Measurements from ENCODE around the gene LILRA5. TPM values are rescaled to one million over a fixed set of nuclear protein-coding genes. Genes with fewer than 3 reads are reported as not detected.

Gene LILRA5
- total and polyA plus RNA-seq, 10 of the 15 experiments (the other 5 are each of a cell fraction or from before 2014, with no cell fraction given) = 0.05 to 1.2 (median 0.36) TPM; not detected in 4

DNA sequence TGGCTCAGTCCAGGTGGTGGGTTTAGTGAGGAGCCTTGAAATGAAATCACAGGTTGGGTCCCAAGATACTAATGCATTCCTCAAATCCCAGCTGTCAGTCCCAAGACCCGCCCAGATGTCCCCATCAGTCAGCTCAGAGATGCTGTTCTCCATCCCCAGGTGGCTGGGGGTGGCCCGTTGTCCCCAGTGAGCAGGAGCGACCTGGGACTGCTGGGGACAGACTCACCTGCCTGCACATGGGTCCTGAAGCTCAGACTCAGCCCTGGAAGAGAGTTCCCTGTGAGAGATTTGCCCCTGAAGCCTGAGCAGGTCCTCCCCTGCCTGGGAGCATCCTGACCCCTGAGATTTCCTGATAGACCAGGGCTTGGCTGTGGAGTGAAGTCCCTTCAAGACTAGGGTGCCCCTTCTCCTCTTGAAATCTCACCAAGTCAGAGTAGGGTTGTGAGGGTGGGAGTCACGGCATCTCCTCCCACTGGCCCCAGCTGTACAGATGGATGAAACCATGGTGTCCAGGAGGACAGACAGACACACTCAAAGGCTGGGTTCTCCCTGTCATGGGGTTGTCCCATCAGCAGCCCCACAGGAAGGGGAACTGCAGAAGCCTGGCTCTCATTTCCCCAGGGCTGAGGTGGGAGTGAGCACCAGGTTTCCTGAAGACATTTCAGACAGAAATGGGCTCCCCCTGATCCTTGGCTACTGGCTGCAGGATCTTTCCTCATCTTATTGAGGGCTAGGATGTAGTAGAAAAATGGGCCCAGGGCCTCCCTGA is 14.4 kb downstream of the LILRA5 start:
- H3K27me3 ChIP-seq (replicated peaks in 1 of 2; ENCODE audit: control insufficient read depth in 2 of 2, insufficient read depth in 2 of 2, low read length in 1 of 2) = peaks cover 0 to 4% of the 10 kb centered on the region in 2 experiments; a peak in 3 of 4 replicates
- no peak overlapping the region for H3K4me2 ChIP-seq (ENCODE audit: control insufficient read depth, insufficient read depth)
- no peak for ATAC-seq
- no peaks in the 10 kb centered on the region for H3K79me2 ChIP-seq (ENCODE audit: control insufficient read depth, insufficient read depth, low read length)
- no TSS peak for BruUV-seq (replicated peaks)
- in situ Hi-C loops (cut with MboI) = loop anchor here (5.0 kb wide), 1 partner anchor 279 kb away; no protein-coding TSS in a partner anchor
- H3K9me3 ChIP-seq (replicated peaks; ENCODE audit: control insufficient read depth, insufficient read depth, low read length) = no peaks in the 10 kb centered on the region
- H3K4me1 ChIP-seq (ENCODE audit: control insufficient read depth, insufficient read depth, low read length) = no peaks in the 10 kb centered on the region
- DNase-seq (ENCODE audit: low read depth, low spot score) = no peak
- CTCF ChIA-PET = interaction anchor here (0.9 kb wide), 1 partner anchor 33 kb away, joined by 6 read pairs; no protein-coding TSS in a partner anchor
- POLR2A ChIA-PET = no interaction called here
- RAD21 ChIA-PET (ENCODE audit: unreplicated experiment) = no interaction called here
- SMC1A ChIA-PET (ENCODE audit: uncharacterized antibody, unreplicated experiment) = no interaction called here
- H3K4me3 ChIP-seq = no peak overlapping the region
- H3K27ac ChIP-seq (ENCODE audit: control insufficient read depth, insufficient read depth) = no peak overlapping the region
- intact Hi-C loops (cut with micrococcal nuclease; ENCODE audit: unreplicated experiment) = no loop called here
- TF ChIP-seq RAD51 (IDR thresholded peaks at IDR 0.05) = no peak
- TF ChIP-seq, protein P1, sequence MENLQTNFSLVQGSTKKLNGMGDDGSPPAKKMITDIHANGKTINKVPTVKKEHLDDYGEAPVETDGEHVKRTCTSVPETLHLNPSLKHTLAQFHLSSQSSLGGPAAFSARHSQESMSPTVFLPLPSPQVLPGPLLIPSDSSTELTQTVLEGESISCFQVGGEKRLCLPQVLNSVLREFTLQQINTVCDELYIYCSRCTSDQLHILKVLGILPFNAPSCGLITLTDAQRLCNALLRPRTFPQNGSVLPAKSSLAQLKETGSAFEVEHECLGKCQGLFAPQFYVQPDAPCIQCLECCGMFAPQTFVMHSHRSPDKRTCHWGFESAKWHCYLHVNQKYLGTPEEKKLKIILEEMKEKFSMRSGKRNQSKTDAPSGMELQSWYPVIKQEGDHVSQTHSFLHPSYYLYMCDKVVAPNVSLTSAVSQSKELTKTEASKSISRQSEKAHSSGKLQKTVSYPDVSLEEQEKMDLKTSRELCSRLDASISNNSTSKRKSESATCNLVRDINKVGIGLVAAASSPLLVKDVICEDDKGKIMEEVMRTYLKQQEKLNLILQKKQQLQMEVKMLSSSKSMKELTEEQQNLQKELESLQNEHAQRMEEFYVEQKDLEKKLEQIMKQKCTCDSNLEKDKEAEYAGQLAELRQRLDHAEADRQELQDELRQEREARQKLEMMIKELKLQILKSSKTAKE (IDR thresholded peaks at IDR 0.05; ENCODE audit: low read depth, poor library complexity, severe bottlenecking) = no peak
- H3K9ac ChIP-seq (ENCODE audit: control insufficient read depth, insufficient read depth, low read length) = no peak overlapping the region
- no peaks in the 10 kb centered on the region for H3K36me3 ChIP-seq (ENCODE audit: control insufficient read depth in 2 of 2, insufficient read depth in 2 of 2, low read length in 1 of 2)
- H2AFZ ChIP-seq (ENCODE audit: control insufficient read depth, low read depth, low read length) = no peak overlapping the region
- WGBS (ENCODE audit: insufficient coverage, insufficient replicate concordance, low lambda C conversion rate, missing lambda C conversion rate) = 0% methylated on average over 4 of the region's 4 CpGs
- FAIRE-seq = no peak
- H4K20me1 ChIP-seq (ENCODE audit: control insufficient read depth, insufficient read depth) = no peaks in the 10 kb centered on the region

DNA sequence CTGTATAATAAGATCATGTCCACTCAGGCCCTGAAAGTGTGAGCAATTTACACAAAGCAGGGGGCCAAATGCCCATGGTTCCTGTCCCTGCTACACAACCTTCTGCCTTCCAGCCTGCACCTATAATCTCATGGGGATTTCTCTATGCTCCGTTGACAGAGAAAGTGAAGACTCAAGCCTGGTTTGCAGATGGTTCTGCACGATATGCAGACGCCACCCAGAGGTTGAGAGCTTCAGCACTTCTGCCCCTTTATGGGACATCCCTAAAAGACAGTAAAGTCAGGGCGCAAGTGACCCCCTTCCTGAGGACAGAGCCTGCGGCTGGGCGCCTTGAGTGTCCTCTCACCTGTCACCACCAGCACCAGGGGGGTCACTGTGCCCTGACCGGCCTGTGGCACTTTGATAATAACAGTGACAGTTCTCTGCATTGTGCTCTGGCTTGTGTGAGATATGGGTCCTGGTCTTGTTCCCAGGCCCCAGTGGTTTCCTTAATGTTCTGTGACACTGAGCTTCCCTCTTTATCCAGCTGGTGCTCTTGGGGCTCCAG is 15.1 kb downstream of the LILRA5 start:
- Histone ChIP-seq H3K4me1 (ENCODE audit: control insufficient read depth, insufficient read depth, low read length) (no peaks in the 10 kb centered on the region), H4K20me1 (ENCODE audit: control insufficient read depth, insufficient read depth) (no peaks in the 10 kb centered on the region), H3K9ac (ENCODE audit: control insufficient read depth, insufficient read depth, low read length) (no peak overlapping the region), H3K4me3 (no peak overlapping the region), H3K36me3 (ENCODE audit: control insufficient read depth in 2 of 2, insufficient read depth in 2 of 2, low read length in 1 of 2) (no peaks in the 10 kb centered on the region), H3K27ac (ENCODE audit: control insufficient read depth, insufficient read depth) (no peak overlapping the region), H2AFZ (ENCODE audit: control insufficient read depth, low read depth, low read length) (no peak overlapping the region), H3K79me2 (ENCODE audit: control insufficient read depth, insufficient read depth, low read length) (no peaks in the 10 kb centered on the region), H3K4me2 (ENCODE audit: control insufficient read depth, insufficient read depth) (no peak overlapping the region), H3K27me3 (replicated peaks in 1 of 2; ENCODE audit: control insufficient read depth in 2 of 2, insufficient read depth in 2 of 2, low read length in 1 of 2) (peaks cover 0 to 4% of the 10 kb centered on the region in 2 experiments; a peak in 3 of 4 replicates), H3K9me3 (replicated peaks; ENCODE audit: control insufficient read depth, insufficient read depth, low read length) (no peaks in the 10 kb centered on the region)
- under 1% methylated on average over 7 of the region's 7 CpGs for WGBS (ENCODE audit: insufficient coverage, insufficient replicate concordance, low lambda C conversion rate, missing lambda C conversion rate)
- ChIA-PET RAD21 (ENCODE audit: unreplicated experiment) (no interaction called here), SMC1A (ENCODE audit: uncharacterized antibody, unreplicated experiment) (no interaction called here), CTCF (interaction anchor here (0.9 to 1.3 kb wide), 2 partner anchors 32 to 37 kb away, joined by 3 to 6 read pairs; no protein-coding TSS in a partner anchor), POLR2A (no interaction called here)
- BruUV-seq (replicated peaks) = no TSS peak
- intact Hi-C loops (cut with micrococcal nuclease; ENCODE audit: unreplicated experiment) (no loop called here), in situ Hi-C loops (cut with MboI) (loop anchor here (5.0 kb wide), 1 partner anchor 279 kb away; no protein-coding TSS in a partner anchor)
- FAIRE-seq (no peak), DNase-seq (ENCODE audit: low read depth, low spot score) (no peak), ATAC-seq (peak; percentile 40; the same call in 1 of the 3 replicates)
- TF ChIP-seq EGR1 (IDR thresholded peaks at IDR 0.05; ENCODE audit: borderline replicate concordance in 1 of 2, low read depth in 2 of 2, low read length in 2 of 2) (no peak), SMC3 (IDR thresholded peaks at IDR 0.05; ENCODE audit: borderline replicate concordance, low read length) (peak; percentile 20; the same call in 1 of the 2 replicates), CHD1 (IDR thresholded peaks at IDR 0.05; ENCODE audit: low read depth, low read length) (no peak), MYB (IDR thresholded peaks at IDR 0.05; ENCODE audit: borderline replicate concordance, low read depth, low read length) (no peak), RBBP5 (conservative IDR thresholded peaks at IDR 0.05) (no peak), PAX5 (IDR thresholded peaks at IDR 0.05; ENCODE audit: borderline replicate concordance, low read depth, low read length) (no peak), RAD21 (IDR thresholded peaks at IDR 0.05; ENCODE audit: insufficient read depth, low read depth, low read length) (peak; percentile 46; the same call in 1 of the 2 replicates), RCOR1 (conservative IDR thresholded peaks at IDR 0.05; ENCODE audit: low read depth, low read length) (no peak), DPF2 (IDR thresholded peaks at IDR 0.05) (no peak), HDAC6 (IDR thresholded peaks at IDR 0.05; ENCODE audit: unreplicated experiment) (no peak)
- TF ChIP-seq, protein P1 (IDR thresholded peaks at IDR 0.05; ENCODE audit: low read depth, poor library complexity, severe bottlenecking) = no peak
